ENCODE measurements around the gene YBX1.

The YBX1 gene

GRCh38 chr1:42689912-42690311 is 7.7 kb downstream of the YBX1 start:
- POLR2A ChIA-PET = interaction anchor here (1.6 to 2.9 kb wide), 2 partner anchors 8 to 77 kb away, joined by 5 to 19 read pairs; partner anchors contain the start of genes C1orf50, P3H1 and YBX1
- Histone ChIP-seq H3K27ac (ENCODE audit: extremely low read depth, low read depth, low read length) (no peak overlapping the region), H3K36me3 (ENCODE audit: control insufficient read depth in 2 of 2, insufficient read depth in 1 of 2, low read length in 2 of 2) (peaks cover 3 to 82% of the 10 kb centered on the region in 2 experiments; a peak in 2 of 3 replicates), H3K9me3 (ENCODE audit: control insufficient read depth, insufficient read depth, low read depth, low read length) (no peaks in the 10 kb centered on the region), H3K4me1 (ENCODE audit: control insufficient read depth, insufficient read depth, low read length) (peaks cover 30% of the 10 kb centered on the region), H3K4me3 (ENCODE audit: low read depth, low read length) (no peak overlapping the region)
- CTCF ChIA-PET = no interaction called here
- TF ChIP-seq ZNF664 (tag by site-specific recombination; IDR thresholded peaks at IDR 0.05) = no peak
- TF ChIP-seq ZNF426 (tag by site-specific recombination; IDR thresholded peaks at IDR 0.05) = no peak
- TF ChIP-seq GFI1B (tag by site-specific recombination; IDR thresholded peaks at IDR 0.05) = no peak
- TF ChIP-seq KLF8 (tag by site-specific recombination; IDR thresholded peaks at IDR 0.05) = no peak
- TF ChIP-seq HIC1 (tag by site-specific recombination; IDR thresholded peaks at IDR 0.05) = no peak
- TF ChIP-seq ZNF521 (tag by site-specific recombination; IDR thresholded peaks at IDR 0.05) = no peak
- TF ChIP-seq ZNF274 (IDR thresholded peaks at IDR 0.05; ENCODE audit: low read length) = no peak
- no peak for TF ChIP-seq ZNF274 (tag by site-specific recombination; IDR thresholded peaks at IDR 0.05; ENCODE audit: borderline replicate concordance)
- no peak for TF ChIP-seq ZNF16 (tag by site-specific recombination; IDR thresholded peaks at IDR 0.05; ENCODE audit: low read depth)
- TF ChIP-seq ZNF211 (tag by site-specific recombination; IDR thresholded peaks at IDR 0.05; ENCODE audit: low read depth) = no peak

- CTCF ChIA-PET = interaction anchor here (0.6 to 1.6 kb wide), 5 partner anchors 17 to 543 kb away, joined by 3 to 6 read pairs (median 4); no protein-coding TSS in a partner anchor
- no peak overlapping the region for H3K27ac ChIP-seq (ENCODE audit: extremely low read depth, low read depth, low read length)
- H3K36me3 ChIP-seq (ENCODE audit: control insufficient read depth in 2 of 2, insufficient read depth in 1 of 2, low read length in 2 of 2) = peaks cover 3 to 82% of the 10 kb centered on the region in 2 experiments; a peak in 2 of 3 replicates
Measured at GRCh38 chr1:42690477-42691156, 8.4 kb downstream of the YBX1 start.

More at GRCh38 chr1:42690477-42691156, 8.4 kb downstream of the YBX1 start:
- POLR2A ChIA-PET = interaction anchor here (1.6 to 2.9 kb wide), 2 partner anchors 8 to 76 kb away, joined by 5 to 19 read pairs; partner anchors contain the start of genes C1orf50, P3H1 and YBX1
- no peak for TF ChIP-seq TSHZ1 (tag by site-specific recombination; IDR thresholded peaks at IDR 0.05; ENCODE audit: borderline replicate concordance)
- TF ChIP-seq CTCF (tag by site-specific recombination; IDR thresholded peaks at IDR 0.05) = peak; percentile 11; the same call in 1 of the 2 replicates
- Histone ChIP-seq H3K4me3 (ENCODE audit: low read depth, low read length) (no peak overlapping the region), H3K4me1 (ENCODE audit: control insufficient read depth, insufficient read depth, low read length) (peaks cover 28% of the 10 kb centered on the region), H3K9me3 (ENCODE audit: control insufficient read depth, insufficient read depth, low read depth, low read length) (no peaks in the 10 kb centered on the region)

Data from HEK293 (cell line).